Esophagus mucosa (tissue), 1 donor: ENCODE results near the gene TUBA3C. TPM values are rescaled to one million over a fixed set of nuclear protein-coding genes. Genes with fewer than 3 reads are reported as not detected.

Experiments
- ATAC-seq: fragments of 200-7000 bp; cut with Tn5 transposase; one replicate; pipeline ENCODE4 v1.9.1; 2020
- total RNA-seq: library from RNA; stranded (reverse); gene quantifications from one replicate; pipeline ENCODE4 v1.2.4, GENCODE V29; 2023
- donor health status: DM: yes; HTN: yes; CAD: no.

Gene TUBA3C
- total RNA-seq, 1 donor from 2014 or later, result not detected

- ATAC-seq, result no peak
These were observed 21.7 kb downstream of the TUBA3C start for GRCh38 chr13:19159761-19160420.

- no peak for ATAC-seq
These were observed 22.4 kb downstream of the TUBA3C start for GRCh38 chr13:19159181-19159580.

GRCh38 chr13:19158526-19159174 is 23.0 kb downstream of the TUBA3C start:
- no peak for ATAC-seq

GRCh38 chr13:19158006-19158405 is 23.6 kb downstream of the TUBA3C start:
- ATAC-seq, result no peak

- no peak for ATAC-seq
These were observed 24.2 kb downstream of the TUBA3C start for GRCh38 chr13:19157461-19157860.

GRCh38 chr13:19156013-19156825 is 25.4 kb downstream of the TUBA3C start:
- no peak for ATAC-seq

- ATAC-seq, result no peak
These were observed 26.2 kb downstream of the TUBA3C start for GRCh38 chr13:19155321-19155861.

- no peak for ATAC-seq
These were observed 26.8 kb downstream of the TUBA3C start for GRCh38 chr13:19154843-19155242.

- no peak for ATAC-seq
These were observed 27.7 kb downstream of the TUBA3C start for GRCh38 chr13:19153782-19154450.

GRCh38 chr13:19152403-19152802 is 29.2 kb downstream of the TUBA3C start:
- no peak for ATAC-seq

- ATAC-seq, result no peak
These were observed 29.9 kb downstream of the TUBA3C start for GRCh38 chr13:19151581-19152263.

- no peak for ATAC-seq
These were observed 30.9 kb downstream of the TUBA3C start for GRCh38 chr13:19150712-19151228.

GRCh38 chr13:19150226-19150625 is 31.4 kb downstream of the TUBA3C start:
- ATAC-seq, result no peak

GRCh38 chr13:19148561-19148960 is 33.1 kb downstream of the TUBA3C start:
- ATAC-seq, result no peak
